Upper lobe of right lung (tissue), 1 donor: Measurements from ENCODE around the gene CHCHD6. TPM values are rescaled to one million over a fixed set of nuclear protein-coding genes. Genes with fewer than 3 reads are reported as not detected.

Source experiments
- ATAC-seq: fragments of 200-7000 bp; cut with Tn5 transposase; one replicate; pipeline ENCODE4 v1.9.1; 2020; ENCODE audit warnings: mild to moderate bottlenecking, moderate library complexity
- DNase-seq: peaks from one replicate; pipeline ENCODE4 v3.0.0-alpha.2; 2020
- H3K27ac ChIP-seq: fragments of 200-600 bp; one replicate; pipeline ENCODE4 v1.8.0; 2022
- H3K27me3 ChIP-seq: fragments of 200-600 bp; one replicate; pipeline ENCODE4 v1.8.0; 2022; ENCODE audit warnings: mild to moderate bottlenecking
- H3K36me3 ChIP-seq: fragments of 200-600 bp; one replicate; pipeline ENCODE4 v1.8.0; 2022
- H3K4me1 ChIP-seq: fragments of 200-600 bp; one replicate; pipeline ENCODE4 v1.8.0; 2022
- H3K4me3 ChIP-seq: fragments of 200-600 bp; one replicate; pipeline ENCODE4 v1.8.0; 2022; ENCODE audit warnings: mild to moderate bottlenecking
- H3K9me3 ChIP-seq: fragments of 200-600 bp; one replicate; pipeline ENCODE4 v1.8.0; 2022
- intact Hi-C: fragments of 100-400 bp; cut with DNase I; formaldehyde crosslinking; loops from one replicate; pipeline ENCODE4 v1.11.0; 2022
- total RNA-seq: library from RNA; stranded (reverse); fragmentation: NEBNext Ultra II Directional; extraction: Animal tissue kit (Norgen Biotek cat#: 25700); gene quantifications from one replicate; pipeline ENCODE4 v1.2.1, GENCODE V29; 2021
- TF ChIP-seq, protein P1 (sequence below): fragments of 200-600 bp; IDR thresholded peaks from one replicate; pipeline ENCODE4 v1.8.0; 2022; ENCODE audit warnings: antibody characterized with exemption
- donor health status: DM: no; HTN: yes; CAD: no; lungs with severe emphysema.

The CHCHD6 gene
- total RNA-seq, 1 donor from 2014 or later: 17.1 TPM

DNA sequence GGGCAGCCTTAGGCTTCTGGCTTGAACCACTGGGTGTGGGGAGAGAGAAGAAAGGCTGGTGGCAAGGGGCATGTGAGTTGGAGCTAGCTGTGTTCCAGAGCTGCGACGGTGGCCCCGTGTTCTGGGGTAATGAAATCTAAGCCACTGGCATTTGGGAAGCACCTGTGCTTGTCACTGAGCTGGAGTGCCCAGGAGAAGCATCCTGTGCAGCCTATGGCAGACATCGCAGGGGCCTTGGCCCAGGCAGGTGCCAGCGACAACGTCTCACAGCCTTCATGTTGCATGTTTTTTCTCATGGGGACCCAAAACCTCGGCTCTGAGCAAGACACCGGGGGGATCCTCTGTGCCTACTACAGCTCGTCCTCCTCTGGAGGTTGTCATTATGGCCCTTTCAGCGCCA, 187.8 kb downstream of the CHCHD6 start:
- no peak for DNase-seq
- no peak for ATAC-seq
- H3K36me3 ChIP-seq: no peaks in the 10 kb centered on the region

DNA sequence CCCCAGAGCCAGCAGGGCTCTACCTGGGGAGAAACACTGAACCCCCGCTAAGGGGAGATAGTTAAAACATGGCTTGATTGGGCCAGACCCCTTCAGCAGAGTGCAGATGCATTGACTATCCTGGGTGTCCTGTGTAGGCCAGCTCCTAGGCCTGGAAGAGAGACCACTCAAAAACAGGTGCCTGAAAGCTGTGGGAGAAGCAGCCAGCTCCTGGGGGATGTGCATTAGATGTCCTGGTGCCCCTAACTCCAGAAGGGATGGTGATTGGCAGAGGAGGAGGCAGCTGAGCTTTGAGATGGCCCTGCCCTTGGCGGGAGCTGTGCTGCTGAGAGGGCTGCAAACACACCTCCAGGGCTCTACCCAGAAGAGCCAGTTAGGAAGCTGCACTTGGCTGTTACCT, 189.6 kb downstream of the CHCHD6 start:
- no peaks in the 10 kb centered on the region for H3K9me3 ChIP-seq
- DNase-seq: no peak

More for the DNA sequence above, 187.8 kb downstream of the CHCHD6 start:
- peaks cover 20% of the 10 kb centered on the region for H3K4me1 ChIP-seq
- intact Hi-C loops: no loop called here
- H3K27me3 ChIP-seq: no peaks in the 10 kb centered on the region
- TF ChIP-seq, protein P1, sequence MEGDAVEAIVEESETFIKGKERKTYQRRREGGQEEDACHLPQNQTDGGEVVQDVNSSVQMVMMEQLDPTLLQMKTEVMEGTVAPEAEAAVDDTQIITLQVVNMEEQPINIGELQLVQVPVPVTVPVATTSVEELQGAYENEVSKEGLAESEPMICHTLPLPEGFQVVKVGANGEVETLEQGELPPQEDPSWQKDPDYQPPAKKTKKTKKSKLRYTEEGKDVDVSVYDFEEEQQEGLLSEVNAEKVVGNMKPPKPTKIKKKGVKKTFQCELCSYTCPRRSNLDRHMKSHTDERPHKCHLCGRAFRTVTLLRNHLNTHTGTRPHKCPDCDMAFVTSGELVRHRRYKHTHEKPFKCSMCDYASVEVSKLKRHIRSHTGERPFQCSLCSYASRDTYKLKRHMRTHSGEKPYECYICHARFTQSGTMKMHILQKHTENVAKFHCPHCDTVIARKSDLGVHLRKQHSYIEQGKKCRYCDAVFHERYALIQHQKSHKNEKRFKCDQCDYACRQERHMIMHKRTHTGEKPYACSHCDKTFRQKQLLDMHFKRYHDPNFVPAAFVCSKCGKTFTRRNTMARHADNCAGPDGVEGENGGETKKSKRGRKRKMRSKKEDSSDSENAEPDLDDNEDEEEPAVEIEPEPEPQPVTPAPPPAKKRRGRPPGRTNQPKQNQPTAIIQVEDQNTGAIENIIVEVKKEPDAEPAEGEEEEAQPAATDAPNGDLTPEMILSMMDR: no peak
- H3K9me3 ChIP-seq: no peaks in the 10 kb centered on the region
- no peak overlapping the region for H3K4me3 ChIP-seq
- H3K27ac ChIP-seq: no peak overlapping the region

DNA sequence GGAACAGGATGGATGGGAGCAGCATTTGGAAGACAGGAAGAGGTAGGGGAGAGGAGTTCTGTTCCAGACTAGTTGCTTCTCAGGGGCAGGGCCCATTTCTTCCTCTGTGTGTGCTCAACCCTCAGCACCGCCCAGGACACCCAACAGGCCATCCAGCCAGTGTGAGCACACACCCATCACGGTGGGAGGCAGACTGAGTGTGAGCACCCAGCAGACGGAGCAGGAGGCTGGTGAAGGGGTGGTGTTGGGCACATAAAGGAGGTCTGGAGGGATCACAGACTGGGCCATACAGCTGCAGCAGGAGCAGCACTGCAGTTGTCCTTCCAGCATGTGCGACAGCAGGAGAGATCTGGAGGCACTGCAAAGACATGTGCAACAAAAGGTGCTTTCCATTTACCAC, 190.4 kb downstream of the CHCHD6 start:
- TF ChIP-seq, protein P1: no peak
- ATAC-seq (no peak), DNase-seq (no peak)
- Histone ChIP-seq H3K4me1 (peaks cover 16% of the 10 kb centered on the region), H3K36me3 (no peaks in the 10 kb centered on the region), H3K27ac (no peak overlapping the region), H3K27me3 (no peaks in the 10 kb centered on the region), H3K4me3 (no peak overlapping the region), H3K9me3 (no peaks in the 10 kb centered on the region)
- intact Hi-C loops: no loop called here

More for the DNA sequence above, 189.6 kb downstream of the CHCHD6 start:
- no peak overlapping the region for H3K4me3 ChIP-seq
- TF ChIP-seq, protein P1: no peak
- no peaks in the 10 kb centered on the region for H3K27me3 ChIP-seq
- H3K27ac ChIP-seq: no peak overlapping the region
- intact Hi-C loops: no loop called here
- H3K4me1 ChIP-seq: peaks cover 16% of the 10 kb centered on the region
- H3K36me3 ChIP-seq: no peaks in the 10 kb centered on the region
- no peak for ATAC-seq

DNA sequence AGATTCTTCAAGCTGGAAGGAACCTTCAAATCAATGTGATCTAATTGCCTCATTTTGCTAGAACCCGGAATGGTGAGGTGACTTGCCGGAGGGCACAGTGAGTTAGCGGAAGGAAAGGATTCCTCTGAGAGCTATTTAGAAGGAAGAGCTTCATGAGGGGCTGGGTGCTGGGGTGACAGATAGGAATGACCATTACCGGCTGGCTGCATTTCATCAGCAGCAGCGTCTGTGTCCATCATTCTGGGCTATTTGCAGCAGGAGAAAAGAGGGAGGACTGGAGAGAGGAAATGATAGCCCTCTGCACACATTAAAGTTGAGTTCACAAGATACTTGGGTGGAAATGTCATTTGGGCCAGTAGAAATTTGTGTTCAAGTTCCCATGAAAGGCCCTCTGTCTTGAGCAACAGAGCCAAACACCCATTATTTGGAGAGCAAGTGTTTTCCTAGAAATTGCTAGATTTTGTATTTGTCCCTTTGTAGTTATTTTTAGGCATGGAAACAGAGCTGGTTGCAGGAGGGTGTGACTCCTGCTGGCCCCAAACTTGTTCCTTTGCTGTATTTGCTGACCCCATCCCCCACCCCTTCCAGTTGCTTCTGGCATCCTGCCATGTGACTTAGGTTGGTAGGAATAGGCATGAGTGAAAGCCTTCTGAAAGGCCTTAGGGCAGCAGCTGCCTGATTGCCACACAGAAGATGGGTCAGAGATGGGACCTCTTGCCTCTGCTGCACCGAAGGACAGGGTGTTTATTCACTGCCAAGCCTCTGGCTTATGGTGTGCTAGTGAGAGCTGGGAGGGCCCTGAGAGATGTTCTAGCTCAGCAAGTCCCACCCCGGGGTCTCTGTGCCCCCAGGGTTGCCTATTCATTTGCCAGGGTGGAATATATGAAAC, 191.4 kb downstream of the CHCHD6 start:
- ATAC-seq (peak; percentile 9), DNase-seq (no peak)
- no peaks in the 10 kb centered on the region for H3K9me3 ChIP-seq
- H3K36me3 ChIP-seq: no peaks in the 10 kb centered on the region
- H3K27ac ChIP-seq: no peak overlapping the region
- H3K27me3 ChIP-seq: no peaks in the 10 kb centered on the region
- intact Hi-C loops: no loop called here
- TF ChIP-seq, protein P1: no peak
- peaks cover 16% of the 10 kb centered on the region for H3K4me1 ChIP-seq
- H3K4me3 ChIP-seq: no peak overlapping the region

DNA sequence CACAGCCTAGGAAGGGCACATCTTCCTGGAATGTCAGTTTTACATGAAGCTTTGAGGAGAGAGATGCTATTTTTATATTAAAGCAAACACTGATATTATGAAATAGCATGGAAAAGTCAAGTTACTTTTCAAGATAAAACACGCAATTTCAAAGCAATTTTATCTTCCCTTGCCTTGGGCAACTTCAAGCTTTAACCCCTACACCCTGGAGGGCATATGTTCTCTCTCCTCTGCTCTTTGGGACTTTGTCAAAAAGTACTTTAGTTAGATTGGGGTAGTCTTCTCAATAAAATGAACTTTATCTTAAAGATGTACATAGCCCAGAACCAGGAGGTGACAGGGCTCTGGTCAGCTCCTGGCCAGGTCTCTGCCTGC, 192.0 kb downstream of the CHCHD6 start:
- no peak for ATAC-seq
- Histone ChIP-seq H3K4me1 (peaks cover 16% of the 10 kb centered on the region), H3K27me3 (no peaks in the 10 kb centered on the region), H3K9me3 (no peaks in the 10 kb centered on the region), H3K36me3 (no peaks in the 10 kb centered on the region), H3K27ac (no peak overlapping the region), H3K4me3 (no peak overlapping the region)
- TF ChIP-seq, protein P1: no peak
- intact Hi-C loops: no loop called here
- no peak for DNase-seq
